GM12878 (cell line): ENCODE results near the gene PRDX3. TPM values are rescaled to one million over a fixed set of nuclear protein-coding genes. Genes with fewer than 3 reads are reported as not detected.

Experiments
- CREM ChIP-seq: IDR thresholded peaks from 2 replicates; pipeline ENCODE4 v1.6.1; 2014; ENCODE audit warnings: antibody characterized with exemption, low read depth
- IRF5 ChIP-seq: fragments of 450-650 bp; IDR thresholded peaks from 2 replicates; pipeline ENCODE4 v1.6.1; 2017; ENCODE audit warnings: borderline replicate concordance
- KDM1A ChIP-seq: fragments of 200-600 bp; sonication (generic); IDR thresholded peaks from 2 replicates; pipeline ENCODE4 v1.6.1; 2016; ENCODE audit warnings: borderline replicate concordance
- MTA2 ChIP-seq: fragments of 450-650 bp; IDR thresholded peaks from 2 replicates; pipeline ENCODE4 v1.6.1; 2016; ENCODE audit warnings: low read depth, mild to moderate bottlenecking, moderate library complexity
- NFXL1 ChIP-seq: fragments of 450-650 bp; IDR thresholded peaks from 2 replicates; pipeline ENCODE4 v1.6.1; 2017; ENCODE audit warnings: antibody characterized with exemption, mild to moderate bottlenecking, borderline replicate concordance
- PBX3 ChIP-seq: IDR thresholded peaks from 2 replicates; pipeline ENCODE4 v1.6.1; 2011; ENCODE audit warnings: mild to moderate bottlenecking, low read depth, low read length, moderate library complexity; ENCODE audit not compliant: insufficient replicate concordance
- POU2F2 ChIP-seq: IDR thresholded peaks from 3 replicates; pipeline ENCODE4 v1.6.1; 2011; ENCODE audit warnings: low read depth, mild to moderate bottlenecking, low read length, borderline replicate concordance
- RB1 ChIP-seq: fragments of 450-650 bp; formaldehyde crosslinking; IDR thresholded peaks from 2 replicates; pipeline ENCODE4 v1.6.1; 2017; ENCODE audit warnings: mild to moderate bottlenecking, borderline replicate concordance
- RCOR1 ChIP-seq: conservative IDR thresholded peaks from 2 replicates; pipeline ENCODE4 v1.6.1; 2012; ENCODE audit warnings: low read depth, low read length, improper control_type of control experiment
- SIX5 ChIP-seq: IDR thresholded peaks from 2 replicates; pipeline ENCODE4 v1.6.1; 2011; ENCODE audit warnings: mild to moderate bottlenecking, low read depth, low read length, moderate library complexity; ENCODE audit not compliant: severe bottlenecking
- SMAD5 ChIP-seq: IDR thresholded peaks from 2 replicates; pipeline ENCODE4 v1.6.1; 2016; ENCODE audit warnings: antibody characterized with exemption, low read depth
- TAF1 ChIP-seq: IDR thresholded peaks from 2 replicates; pipeline ENCODE4 v1.6.1; 2011; ENCODE audit warnings: mild to moderate bottlenecking, low read depth, low read length, borderline replicate concordance
- TCF12 ChIP-seq: IDR thresholded peaks from 2 replicates; pipeline ENCODE4 v1.6.1; 2011; ENCODE audit warnings: low read depth, mild to moderate bottlenecking, low read length
- YY1 ChIP-seq: IDR thresholded peaks from 2 replicates; pipeline ENCODE4 v1.6.1; 2011; ENCODE audit warnings: low read depth, mild to moderate bottlenecking, low read length
- ZNF217 ChIP-seq: fragments of 450-650 bp; IDR thresholded peaks from 2 replicates; pipeline ENCODE4 v1.6.1; 2017; ENCODE audit warnings: antibody characterized with exemption, mild to moderate bottlenecking
- ZNF622 ChIP-seq: fragments of 450-650 bp; IDR thresholded peaks from 2 replicates; pipeline ENCODE4 v1.6.1; 2017; ENCODE audit warnings: mild to moderate bottlenecking, inconsistent platforms
- ZNF687 ChIP-seq: fragments of 450-650 bp; IDR thresholded peaks from 2 replicates; pipeline ENCODE4 v1.6.1; 2017; ENCODE audit warnings: mild to moderate bottlenecking, moderate library complexity
- polyA plus RNA-seq, 11 experiments: library from polyadenylated mRNA; depleted of rRNA in 4 of 11; unstranded in 6 of 11; stranded (reverse) in 5 of 11; fragments of >200 nt; fragmentation: Nextera tagmentation in 4 of 11; fragmentation: Illumina TruSeq in 1 of 11; extraction: Ambion mirVana in 4 of 11; extraction: Trizol in 1 of 11; gene quantifications; 1 replicate in 1 of 11; 2 replicates in 10 of 11; pipeline versions ENCODE4 v1.2.1 to v1.2.3, GENCODE V29; 2011 to 2016; ENCODE audit warnings: inconsistent platforms in 2 of 11, missing spikeins in 2 of 11, low read depth in 1 of 11
- total RNA-seq, 4 experiments: library from RNA; depleted of rRNA in 3 of 4; stranded (reverse); fragments of >200 nt in 3 of 4; fragmentation: Illumina TruSeq in 1 of 4; extraction: Trizol in 1 of 4; gene quantifications; 2 replicates each; pipeline versions ENCODE4 v1.2.1 to v1.2.3, GENCODE V29; 2013 to 2021
- TF ChIP-seq, protein P1 (sequence below): fragments of 450-650 bp; formaldehyde crosslinking; IDR thresholded peaks from 2 replicates; pipeline ENCODE4 v1.4.0; 2020; ENCODE audit warnings: mild to moderate bottlenecking, moderate library complexity
- TF ChIP-seq, protein P2 (sequence below): IDR thresholded peaks from 2 replicates; pipeline ENCODE4 v1.6.1; 2011; ENCODE audit warnings: borderline replicate concordance, low read depth, mild to moderate bottlenecking, moderate library complexity, mixed read lengths, low read length; ENCODE audit not compliant: insufficient read depth; ENCODE audit errors: extremely low read length

Gene PRDX3
- total and polyA plus RNA-seq, 10 of the 15 experiments (the other 5 are each of a cell fraction or from before 2014, with no cell fraction given): 195 to 1,431 (median 398) TPM

- TF ChIP-seq, protein P1, sequence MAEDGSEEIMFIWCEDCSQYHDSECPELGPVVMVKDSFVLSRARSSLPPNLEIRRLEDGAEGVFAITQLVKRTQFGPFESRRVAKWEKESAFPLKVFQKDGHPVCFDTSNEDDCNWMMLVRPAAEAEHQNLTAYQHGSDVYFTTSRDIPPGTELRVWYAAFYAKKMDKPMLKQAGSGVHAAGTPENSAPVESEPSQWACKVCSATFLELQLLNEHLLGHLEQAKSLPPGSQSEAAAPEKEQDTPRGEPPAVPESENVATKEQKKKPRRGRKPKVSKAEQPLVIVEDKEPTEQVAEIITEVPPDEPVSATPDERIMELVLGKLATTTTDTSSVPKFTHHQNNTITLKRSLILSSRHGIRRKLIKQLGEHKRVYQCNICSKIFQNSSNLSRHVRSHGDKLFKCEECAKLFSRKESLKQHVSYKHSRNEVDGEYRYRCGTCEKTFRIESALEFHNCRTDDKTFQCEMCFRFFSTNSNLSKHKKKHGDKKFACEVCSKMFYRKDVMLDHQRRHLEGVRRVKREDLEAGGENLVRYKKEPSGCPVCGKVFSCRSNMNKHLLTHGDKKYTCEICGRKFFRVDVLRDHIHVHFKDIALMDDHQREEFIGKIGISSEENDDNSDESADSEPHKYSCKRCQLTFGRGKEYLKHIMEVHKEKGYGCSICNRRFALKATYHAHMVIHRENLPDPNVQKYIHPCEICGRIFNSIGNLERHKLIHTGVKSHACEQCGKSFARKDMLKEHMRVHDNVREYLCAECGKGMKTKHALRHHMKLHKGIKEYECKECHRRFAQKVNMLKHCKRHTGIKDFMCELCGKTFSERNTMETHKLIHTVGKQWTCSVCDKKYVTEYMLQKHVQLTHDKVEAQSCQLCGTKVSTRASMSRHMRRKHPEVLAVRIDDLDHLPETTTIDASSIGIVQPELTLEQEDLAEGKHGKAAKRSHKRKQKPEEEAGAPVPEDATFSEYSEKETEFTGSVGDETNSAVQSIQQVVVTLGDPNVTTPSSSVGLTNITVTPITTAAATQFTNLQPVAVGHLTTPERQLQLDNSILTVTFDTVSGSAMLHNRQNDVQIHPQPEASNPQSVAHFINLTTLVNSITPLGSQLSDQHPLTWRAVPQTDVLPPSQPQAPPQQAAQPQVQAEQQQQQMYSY (CRISPR knock-in tag): no peak
- TF ChIP-seq IRF5 (no peak), CREM (no peak), YY1 (peak; percentile 98), MTA2 (no peak), ZNF217 (no peak), PBX3 (no peak), TCF12 (peak; percentile 13; the same call in 1 of the 2 replicates), RB1 (no peak), NFXL1 (no peak), KDM1A (no peak), SIX5 (no peak), POU2F2 (peak; percentile 76; the same call in 2 of the 3 replicates), TAF1 (peak; percentile 97), ZNF622 (no peak), ZNF687 (peak; percentile 68; the same call in 1 of the 2 replicates), SMAD5 (peak; percentile 92), RCOR1 (no peak)
- TF ChIP-seq, protein P2, sequence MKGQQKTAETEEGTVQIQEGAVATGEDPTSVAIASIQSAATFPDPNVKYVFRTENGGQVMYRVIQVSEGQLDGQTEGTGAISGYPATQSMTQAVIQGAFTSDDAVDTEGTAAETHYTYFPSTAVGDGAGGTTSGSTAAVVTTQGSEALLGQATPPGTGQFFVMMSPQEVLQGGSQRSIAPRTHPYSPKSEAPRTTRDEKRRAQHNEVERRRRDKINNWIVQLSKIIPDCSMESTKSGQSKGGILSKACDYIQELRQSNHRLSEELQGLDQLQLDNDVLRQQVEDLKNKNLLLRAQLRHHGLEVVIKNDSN: no peak
Measured at GRCh38 chr10:119178372-119179119, at the start of gene PRDX3 (continued).
